GM12878 (cell line): ENCODE measurements around the gene COPG2. TPM values are rescaled to one million over a fixed set of nuclear protein-coding genes. Genes with fewer than 3 reads are reported as not detected.

Experiments
- ATAC-seq: fragments of 200-7000 bp; cut with Tn5 transposase; 3 replicates; pipeline ENCODE4 v1.9.1; 2020; ENCODE audit warnings: mild to moderate bottlenecking, moderate library complexity
- BruUV-seq: library from RNA; stranded (reverse); fragments of 400-500 nt; replicated peaks from 2 replicates; lab custom pipeline; 2021; lab: Mats Ljungman, UMichigan
- CTCF ChIA-PET: fragments of 300-600 bp; sonication (Branson Sonifier 250); formaldehyde crosslinking; extraction: SDS; loops from one replicate; lab custom pipeline; 2021; ENCODE audit warnings: inconsistent platforms; lab: Yijun Ruan, JAX
- POLR2A ChIA-PET: fragments of 350-600 bp; formaldehyde crosslinking; extraction: SDS; loops from one replicate; lab custom pipeline; 2021; ENCODE audit warnings: inconsistent platforms; lab: Charles Lee
- RAD21 ChIA-PET: fragments of 300-600 bp; sonication (Branson Sonifier 250); formaldehyde crosslinking; loops from one replicate; lab custom pipeline; 2023; ENCODE audit warnings: antibody characterized with exemption; ENCODE audit not compliant: unreplicated experiment; lab: Charles Lee
- SMC1A ChIA-PET: fragments of 300-600 bp; sonication (Branson Sonifier 250); formaldehyde crosslinking; loops from one replicate; lab custom pipeline; 2023; ENCODE audit not compliant: unreplicated experiment, uncharacterized antibody; lab: Charles Lee
- DNase-seq: peaks from one replicate; pipeline ENCODE4 v3.0.0-alpha.2; 2011; ENCODE audit warnings: low read depth, low spot score
- FAIRE-seq: peaks from 3 replicates; lab custom pipeline; 2011; peaks lifted over from hg19 to GRCh38; lab: Jason Lieb, UNC
- H2AFZ ChIP-seq: 2 replicates; pipeline ENCODE4 v1.6.0; 2011; ENCODE audit warnings: low read depth, low read length, control low read depth; ENCODE audit not compliant: control insufficient read depth
- H3K27ac ChIP-seq: 2 replicates; pipeline ENCODE4 v1.5.1; 2011; ENCODE audit warnings: control low read depth; ENCODE audit not compliant: control insufficient read depth, insufficient read depth
- H3K27me3 ChIP-seq, 2 experiments: replicated peaks in 1 of 2; 2 replicates each; pipeline versions ENCODE4 v1.6.0 to v1.6.1; 2011; ENCODE audit warnings: low read length in 1 of 2; ENCODE audit not compliant: control insufficient read depth in 2 of 2, insufficient read depth in 2 of 2
- H3K36me3 ChIP-seq, 2 experiments: 2 replicates each; pipeline ENCODE4 v1.5.1; 2011; ENCODE audit warnings: low read length in 1 of 2; ENCODE audit not compliant: control insufficient read depth in 2 of 2, insufficient read depth in 2 of 2
- H3K4me1 ChIP-seq: 2 replicates; pipeline ENCODE4 v1.6.1; 2011; ENCODE audit warnings: mild to moderate bottlenecking, low read length, moderate library complexity, mixed read lengths; ENCODE audit not compliant: control insufficient read depth, insufficient read depth
- H3K4me2 ChIP-seq: 2 replicates; pipeline ENCODE4 v1.6.0; 2011; ENCODE audit warnings: control low read depth; ENCODE audit not compliant: control insufficient read depth, insufficient read depth
- H3K4me3 ChIP-seq: fragments of 200-600 bp; sonication (generic); 2 replicates; pipeline ENCODE4 v1.5.1; 2016
- H3K79me2 ChIP-seq: 2 replicates; pipeline ENCODE4 v1.6.0; 2011; ENCODE audit warnings: low read length; ENCODE audit not compliant: control insufficient read depth, insufficient read depth
- H3K9ac ChIP-seq: 2 replicates; pipeline ENCODE4 v1.8.0; 2011; ENCODE audit warnings: low read length, control low read depth, mixed read lengths; ENCODE audit not compliant: control insufficient read depth, insufficient read depth
- H3K9me3 ChIP-seq: replicated peaks from 3 replicates; pipeline ENCODE4 v1.5.1; 2011; ENCODE audit warnings: mild to moderate bottlenecking, low read length; ENCODE audit not compliant: control insufficient read depth, insufficient read depth
- H4K20me1 ChIP-seq: 2 replicates; pipeline ENCODE4 v1.6.0; 2011; ENCODE audit not compliant: control insufficient read depth, insufficient read depth
- CUX1 ChIP-seq: IDR thresholded peaks from 2 replicates; pipeline ENCODE4 v1.6.1; 2012; ENCODE audit warnings: improper control_type of control experiment, low read depth, low read length; ENCODE audit not compliant: insufficient replicate concordance
- MEF2A ChIP-seq: IDR thresholded peaks from 2 replicates; pipeline ENCODE4 v1.6.1; 2011; ENCODE audit warnings: low read depth, mild to moderate bottlenecking, low read length, moderate library complexity; ENCODE audit not compliant: insufficient read depth
- MEF2B ChIP-seq: fragments of 450-650 bp; IDR thresholded peaks from 2 replicates; pipeline ENCODE4 v1.6.1; 2018; ENCODE audit warnings: mild to moderate bottlenecking, moderate library complexity; ENCODE audit not compliant: partially characterized antibody, poor library complexity, severe bottlenecking
- RBBP5 ChIP-seq: fragments of 200-600 bp; sonication (generic); conservative IDR thresholded peaks from 2 replicates; pipeline ENCODE4 v1.6.1; 2016
- RUNX3 ChIP-seq: IDR thresholded peaks from 2 replicates; pipeline ENCODE4 v1.6.1; 2012; ENCODE audit warnings: low read length, inconsistent platforms
- SREBF1 ChIP-seq: IDR thresholded peaks from 2 replicates; pipeline ENCODE4 v1.6.1; 2012; ENCODE audit warnings: mild to moderate bottlenecking, low read length
- ZNF207 ChIP-seq: fragments of 450-650 bp; IDR thresholded peaks from 2 replicates; pipeline ENCODE4 v1.6.1; 2014; ENCODE audit warnings: antibody characterized with exemption, mild to moderate bottlenecking, borderline replicate concordance
- WGBS: methylation state at CpG from one replicate; pipeline ENCODE4 v1.1.6; 2016; ENCODE audit warnings: low lambda C conversion rate; ENCODE audit not compliant: insufficient replicate concordance, insufficient coverage; ENCODE audit errors: missing lambda C conversion rate; 5-methylcytosine and 5-hydroxymethylcytosine counted together
- in situ Hi-C: fragments of 300-500 bp; cut with MboI; formaldehyde crosslinking; loops from 9 replicates; pipeline ENCODE4 v1.14.3; 2018; ENCODE audit warnings: mixed read lengths
- intact Hi-C: fragments of 100-400 bp; cut with micrococcal nuclease; formaldehyde crosslinking; loops from one replicate; pipeline ENCODE4 v1.14.2; 2022; ENCODE audit not compliant: unreplicated experiment
- polyA plus RNA-seq, 11 experiments: library from polyadenylated mRNA; depleted of rRNA in 4 of 11; unstranded in 6 of 11; stranded (reverse) in 5 of 11; fragments of >200 nt; fragmentation: Nextera tagmentation in 4 of 11; fragmentation: Illumina TruSeq in 1 of 11; extraction: Ambion mirVana in 4 of 11; extraction: Trizol in 1 of 11; gene quantifications; 1 replicate in 1 of 11; 2 replicates in 10 of 11; pipeline versions ENCODE4 v1.2.1 to v1.2.3, GENCODE V29; 2011 to 2016; ENCODE audit warnings: inconsistent platforms in 2 of 11, missing spikeins in 2 of 11, low read depth in 1 of 11
- total RNA-seq, 4 experiments: library from RNA; depleted of rRNA in 3 of 4; stranded (reverse); fragments of >200 nt in 3 of 4; fragmentation: Illumina TruSeq in 1 of 4; extraction: Trizol in 1 of 4; gene quantifications; 2 replicates each; pipeline versions ENCODE4 v1.2.1 to v1.2.3, GENCODE V29; 2013 to 2021

Gene COPG2
- total and polyA plus RNA-seq, 10 of the 15 experiments (the other 5 are each of a cell fraction or from before 2014, with no cell fraction given): 3.4 to 37.8 (median 16.7) TPM

GRCh38 chr7:130544356-130544755 is 124.2 kb downstream of the COPG2 start:
- SMC1A ChIA-PET: no interaction called here

More at GRCh38 chr7:130544356-130544755, 124.2 kb downstream of the COPG2 start:
- DNase-seq (no peak), FAIRE-seq (no peak)
- BruUV-seq: no TSS peak
- H3K27me3 ChIP-seq: no peaks in the 10 kb centered on the region
- no peak overlapping the region for H3K4me3 ChIP-seq
- H2AFZ ChIP-seq: no peak overlapping the region
- H3K27ac ChIP-seq: no peak overlapping the region
- no peak overlapping the region for H3K9ac ChIP-seq
- POLR2A ChIA-PET: no interaction called here
- 92% methylated on average over 1 of the region's 1 CpG for WGBS
- no peaks in the 10 kb centered on the region for H3K4me1 ChIP-seq
- TF ChIP-seq SREBF1 (no peak), RBBP5 (no peak), ZNF207 (no peak), MEF2B (no peak), CUX1 (no peak), MEF2A (no peak), RUNX3 (no peak)
- TF ChIP-seq, all 136 proteins: peak for 0
- Histone ChIP-seq H3K9me3 (no peaks in the 10 kb centered on the region), H4K20me1 (no peaks in the 10 kb centered on the region), H3K4me2 (no peak overlapping the region), H3K79me2 (no peaks in the 10 kb centered on the region), H3K36me3 (no peaks in the 10 kb centered on the region)
- intact Hi-C loops (no loop called here), in situ Hi-C loops (no loop called here)
- CTCF ChIA-PET: no interaction called here
- ATAC-seq: no peak
- RAD21 ChIA-PET: no interaction called here
